Hepatic stellate cell (primary cell): ENCODE measurements around the gene CDCA7L.
"Not testable (repeated sequence)": the region's sequence is repeated elsewhere in the genome, so short reads cannot be mapped to it uniquely, and the experiment has no call there.

Source experiments
- DNase-seq: peaks from one replicate; pipeline ENCODE4 v3.0.0; 2011; ENCODE audit warnings: low spot score

CDCA7L gene

DNA sequence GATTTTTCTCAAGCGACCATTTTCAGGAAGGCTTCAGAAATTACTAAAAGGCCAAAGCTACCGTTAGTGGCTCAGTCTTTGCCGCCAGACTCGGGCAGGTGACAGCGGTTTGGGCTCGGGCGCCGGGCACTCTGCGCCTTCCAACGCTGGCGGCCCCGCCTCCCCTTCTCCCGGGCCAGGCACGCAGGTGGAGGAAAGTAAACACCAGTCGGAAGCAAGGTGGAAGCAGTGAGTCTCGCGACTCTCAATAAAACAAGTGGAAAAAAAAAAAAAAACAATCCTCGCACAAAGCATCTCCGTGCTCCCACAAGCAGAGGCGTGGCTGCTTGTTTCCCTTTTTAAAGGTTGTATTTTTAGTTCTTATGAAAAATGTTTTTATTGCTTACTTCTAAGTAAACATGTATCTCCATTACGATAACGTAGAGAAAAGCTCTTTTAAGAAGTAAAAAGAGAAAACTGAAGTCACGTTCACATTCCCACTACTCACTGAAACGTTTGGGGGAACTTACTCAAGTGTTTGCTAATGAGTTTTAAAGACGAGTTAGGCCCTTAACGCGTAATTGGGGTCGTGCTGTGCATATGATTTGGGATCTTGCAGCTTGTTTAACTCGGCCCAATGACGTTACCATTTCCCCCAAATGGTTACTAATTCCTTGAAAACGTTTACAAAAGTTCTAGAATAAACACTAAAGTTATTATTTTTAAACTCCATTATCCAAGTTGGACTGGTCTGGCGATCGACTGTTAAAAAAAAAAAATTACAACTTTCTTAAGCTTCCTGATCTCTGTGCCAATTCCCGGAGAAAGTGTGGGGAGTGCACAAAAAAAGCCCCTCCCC is 864 bp downstream of the CDCA7L start:
- DNase-seq: no peak

DNA sequence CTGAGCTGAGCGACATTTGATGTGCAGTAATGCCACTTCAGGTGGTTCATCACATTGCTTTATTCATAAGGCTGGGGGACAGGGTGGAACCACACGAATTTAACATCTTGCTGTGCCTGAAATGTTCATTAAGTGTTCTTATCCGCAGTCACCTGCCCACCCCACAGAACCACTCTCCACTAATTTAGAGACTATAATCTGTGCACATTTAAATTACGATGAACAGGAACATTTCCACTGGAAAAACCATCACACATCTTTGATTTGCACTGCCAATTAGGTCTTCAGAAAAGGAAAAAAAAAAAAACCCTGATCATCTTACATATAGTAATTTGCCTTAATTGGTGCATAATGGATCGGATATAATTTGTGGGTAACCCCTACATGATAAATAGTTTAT is 2.3 kb downstream of the CDCA7L start:
- no peak for DNase-seq

DNA sequence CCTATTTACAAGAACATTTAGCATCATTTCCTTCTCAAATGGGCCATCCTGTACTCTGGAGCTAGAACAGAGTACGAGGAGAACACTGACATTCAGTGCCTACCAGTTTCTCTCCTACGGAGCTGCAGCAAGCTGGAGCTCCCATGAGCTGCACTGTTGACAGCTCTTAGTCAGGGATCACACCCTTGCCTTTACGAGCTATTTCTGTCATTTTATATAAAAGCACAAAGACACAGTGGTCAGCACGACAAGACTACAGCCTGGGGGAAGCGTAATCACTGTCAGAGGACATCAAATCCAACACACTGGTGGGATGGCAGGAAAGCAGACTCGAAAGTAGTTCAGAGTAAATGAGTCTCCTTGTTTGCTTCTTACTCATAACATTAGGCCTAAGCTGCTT is 2.7 kb downstream of the CDCA7L start:
- no peak for DNase-seq

DNA sequence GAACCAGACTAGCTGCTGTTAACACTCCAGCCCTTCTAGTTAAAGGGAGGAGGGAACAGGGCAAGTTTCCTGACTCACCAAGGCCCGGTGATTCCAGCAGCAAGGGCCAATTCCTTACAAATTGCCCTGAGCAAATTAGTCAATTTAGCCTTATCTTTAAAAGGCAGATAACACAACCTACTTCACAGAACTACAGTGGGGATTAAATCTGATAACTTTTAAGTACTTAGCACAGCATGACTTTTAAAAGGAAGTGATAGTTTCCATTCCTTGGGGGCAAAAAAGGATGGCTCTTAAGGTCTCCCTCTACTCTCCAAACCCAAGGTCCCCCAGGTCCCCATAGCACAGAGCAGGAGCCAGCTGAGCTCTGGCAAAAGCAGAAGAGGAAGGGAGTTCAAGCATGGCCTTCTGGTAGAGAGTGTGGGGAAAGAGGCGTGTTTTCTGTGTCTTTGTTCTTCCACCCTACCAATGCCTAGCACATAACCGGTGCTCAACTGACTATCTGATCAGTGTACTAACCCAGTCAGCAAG is 4.0 kb downstream of the CDCA7L start:
- DNase-seq: no peak

DNA sequence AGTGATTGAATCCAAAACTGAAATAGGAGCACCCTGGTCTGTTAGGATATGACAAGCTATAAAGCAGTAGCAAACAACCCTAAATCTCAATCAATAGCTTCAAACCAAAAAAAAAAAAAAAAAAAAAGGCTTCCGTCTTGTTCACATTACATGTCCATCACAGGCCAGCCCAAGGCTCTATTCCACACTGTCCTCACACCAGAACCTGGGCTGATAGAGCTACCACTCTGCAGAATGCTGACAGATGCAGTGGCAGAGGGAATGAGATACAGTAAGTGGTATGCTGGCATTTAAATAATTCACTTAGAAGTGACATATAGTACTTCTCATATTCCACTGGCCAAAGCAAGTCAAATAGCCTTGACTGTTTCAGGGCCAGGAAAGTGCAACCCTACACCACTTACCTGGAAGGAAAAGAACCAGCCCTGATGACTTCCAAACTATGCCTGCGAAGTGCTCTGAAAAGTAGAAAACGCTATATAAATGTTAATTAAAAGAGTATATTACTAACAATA is 5.8 kb downstream of the CDCA7L start:
- DNase-seq: no peak

DNA sequence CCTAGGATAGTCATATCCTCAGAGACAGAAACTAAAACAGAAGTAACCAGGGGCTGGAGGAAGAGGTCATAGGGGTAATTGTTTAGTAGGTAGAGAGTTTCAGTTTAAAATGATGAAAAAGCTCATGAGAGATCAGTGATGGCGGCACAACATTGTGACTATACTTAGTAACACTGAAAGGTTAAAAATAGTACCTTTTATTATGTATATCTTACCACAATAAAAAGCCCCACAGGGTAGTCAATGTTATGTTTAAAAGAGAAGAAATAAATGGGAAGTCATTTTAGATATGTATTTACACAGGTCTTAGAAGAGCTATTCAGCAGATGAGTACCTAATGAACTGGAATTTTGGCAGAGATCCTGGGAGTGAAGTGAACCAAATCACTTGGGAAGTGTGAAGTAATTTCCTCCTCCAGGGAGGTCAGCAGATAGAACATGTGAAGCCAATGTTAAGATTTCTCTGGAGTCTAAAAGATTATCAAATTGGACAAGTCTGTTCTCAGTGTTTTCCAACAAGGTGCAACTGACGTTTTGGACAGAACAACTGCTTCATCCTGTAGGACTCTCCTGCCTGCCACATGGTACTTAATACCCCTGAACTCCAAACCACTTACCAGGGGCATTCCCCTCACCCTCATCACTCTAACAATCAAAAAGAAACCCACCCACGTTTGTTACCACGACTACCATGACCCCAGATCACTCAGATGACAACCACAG is 6.4 kb downstream of the CDCA7L start:
- DNase-seq: no peak

DNA sequence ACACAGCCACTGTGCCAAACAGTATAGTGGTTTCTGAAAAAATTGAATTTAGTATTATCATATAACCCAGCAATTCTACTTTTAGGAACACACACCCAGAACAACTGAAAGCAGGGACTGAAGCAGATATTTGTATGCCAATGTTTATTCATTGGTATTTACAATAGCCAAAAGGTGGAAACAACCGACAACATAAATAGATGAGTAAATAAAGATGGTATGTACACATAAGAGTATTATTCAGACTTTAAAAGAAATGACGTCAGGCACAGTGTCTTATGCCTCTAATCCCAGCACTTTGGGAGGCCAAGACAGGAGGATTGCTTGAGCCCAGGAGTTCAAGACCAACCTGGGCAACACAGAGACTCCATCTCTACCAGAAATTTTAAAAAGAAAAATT is 7.2 kb downstream of the CDCA7L start:
- DNase-seq: no peak

DNA sequence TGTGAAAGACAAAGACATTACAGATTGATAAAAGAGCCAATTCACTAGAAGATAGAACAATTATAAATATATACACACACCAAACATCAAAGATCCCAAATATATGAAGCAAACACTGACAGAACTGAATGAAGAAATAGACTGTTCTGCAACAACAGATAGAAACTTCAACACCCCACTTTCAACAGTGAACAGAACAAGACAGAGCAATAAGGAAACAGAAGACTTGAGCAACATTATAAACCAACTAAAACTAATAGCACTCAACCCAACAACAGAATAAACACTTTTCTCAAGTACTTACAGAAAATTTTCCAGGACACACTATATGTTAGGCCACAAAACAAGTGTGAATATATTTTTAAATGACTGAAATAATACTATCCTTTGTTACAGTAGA is 10.9 kb downstream of the CDCA7L start:
- DNase-seq: no peak

DNA sequence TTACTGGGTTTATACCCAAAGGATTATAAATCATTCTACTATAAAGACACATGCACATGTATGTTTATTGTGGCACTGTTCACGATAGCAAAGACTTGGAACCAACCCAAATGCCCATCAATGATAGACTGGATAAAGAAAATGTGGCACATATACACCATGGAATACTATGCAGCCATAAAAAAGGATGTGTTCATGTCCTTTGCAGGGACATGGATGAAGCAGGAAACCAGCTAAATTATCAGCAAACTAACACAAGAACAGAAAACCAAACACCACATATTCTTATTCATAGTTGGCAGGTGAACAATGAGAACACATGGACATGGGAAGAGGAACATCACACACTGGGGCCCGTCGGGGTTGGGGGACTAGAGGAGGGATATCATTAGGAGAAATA is 12.4 kb downstream of the CDCA7L start:
- DNase-seq: not testable (repeated sequence)

DNA sequence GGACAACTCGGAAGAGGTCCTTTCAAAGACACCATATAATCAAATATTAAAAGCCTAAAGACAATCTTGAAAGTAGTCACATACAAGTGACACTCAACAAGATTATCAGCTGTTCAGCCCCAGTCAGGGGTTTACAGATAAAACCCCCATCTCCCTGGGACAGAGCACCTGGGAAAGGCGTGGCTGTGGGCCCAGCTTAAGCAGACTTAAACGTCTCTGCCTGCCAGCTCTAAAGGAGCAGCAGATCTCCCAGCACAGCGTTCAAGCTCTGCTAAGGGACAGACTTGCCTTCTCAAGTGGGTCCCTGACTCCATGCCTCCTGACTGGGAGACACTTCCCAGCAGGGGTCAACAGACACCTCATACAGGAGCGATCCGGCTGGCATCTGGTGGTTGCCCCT is 18.0 kb downstream of the CDCA7L start:
- no peak for DNase-seq

DNA sequence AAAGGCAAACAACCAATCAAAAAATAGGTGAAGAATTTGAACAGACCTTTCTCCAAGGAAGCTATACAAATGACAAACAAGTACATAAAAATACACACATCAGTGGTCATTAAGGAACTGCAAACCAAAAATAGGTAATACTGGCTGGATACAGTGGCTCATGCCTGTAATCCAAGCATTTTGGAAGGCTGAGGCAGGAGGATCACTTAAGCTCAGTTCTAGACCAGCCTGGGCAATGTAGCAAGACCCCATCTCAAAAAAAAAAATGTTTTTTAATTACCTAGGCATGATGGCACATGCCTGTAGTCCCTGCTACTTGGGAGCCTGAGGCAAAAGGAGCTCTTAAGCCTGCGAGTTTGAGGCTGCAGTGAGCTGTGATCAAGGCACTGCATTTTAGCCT is 19.3 kb downstream of the CDCA7L start:
- no peak for DNase-seq

DNA sequence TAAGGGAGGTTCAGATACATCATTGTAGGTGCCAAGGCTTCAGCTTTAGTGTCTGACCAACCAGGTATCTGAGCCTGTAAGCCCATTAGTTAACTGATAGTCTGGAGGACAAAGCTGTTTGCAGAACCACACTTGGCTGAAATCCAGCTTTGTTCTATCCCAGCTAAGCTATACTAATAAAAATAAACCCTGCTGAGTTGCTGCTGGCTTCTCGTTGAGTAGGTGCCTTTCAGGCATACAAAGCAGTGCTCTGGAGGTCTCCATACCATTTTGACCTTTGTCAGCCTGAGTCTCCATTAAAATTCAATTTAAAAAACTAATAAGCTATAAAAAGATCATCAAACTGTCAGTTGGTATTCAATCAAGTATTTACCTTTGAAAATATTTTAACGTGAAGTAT is 22.0 kb downstream of the CDCA7L start:
- DNase-seq: no peak

DNA sequence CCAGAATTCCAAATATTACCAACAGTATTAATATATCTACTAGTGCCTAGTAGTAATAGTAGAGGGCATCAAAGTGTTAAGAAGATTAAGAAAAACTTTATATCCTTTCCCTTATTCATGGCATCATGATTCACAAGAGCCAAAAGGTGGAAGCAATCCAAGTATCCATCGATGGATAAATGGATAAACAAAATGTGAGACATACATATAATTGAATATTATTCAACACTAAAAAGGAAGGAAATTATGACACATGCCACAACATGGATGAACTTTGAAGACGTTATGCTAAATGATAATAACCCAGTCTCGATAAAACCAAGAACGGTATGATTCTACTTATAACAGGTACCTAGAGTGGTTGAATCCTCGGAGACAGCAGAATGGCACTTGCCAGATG is 23.1 kb downstream of the CDCA7L start:
- no peak for DNase-seq

DNA sequence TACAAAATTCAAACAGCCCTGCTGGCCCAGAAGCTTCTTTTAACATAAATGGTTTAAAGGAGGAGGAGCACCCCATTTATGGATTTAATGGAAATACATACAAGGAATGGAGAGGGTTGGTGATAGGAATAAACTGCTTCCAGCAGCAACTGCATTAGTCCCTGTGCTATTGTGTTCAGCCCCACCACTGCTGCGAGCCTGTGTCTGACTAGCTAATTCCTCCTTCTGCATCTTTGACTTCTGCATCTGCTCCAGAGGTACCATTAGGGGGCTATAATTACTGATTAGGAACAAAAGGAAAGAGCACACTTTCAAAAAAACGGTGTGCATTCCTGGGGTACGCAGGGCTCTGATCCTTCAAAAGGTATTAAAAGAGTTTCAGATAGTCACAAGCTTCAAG is 24.8 kb downstream of the CDCA7L start:
- no peak for DNase-seq

DNA sequence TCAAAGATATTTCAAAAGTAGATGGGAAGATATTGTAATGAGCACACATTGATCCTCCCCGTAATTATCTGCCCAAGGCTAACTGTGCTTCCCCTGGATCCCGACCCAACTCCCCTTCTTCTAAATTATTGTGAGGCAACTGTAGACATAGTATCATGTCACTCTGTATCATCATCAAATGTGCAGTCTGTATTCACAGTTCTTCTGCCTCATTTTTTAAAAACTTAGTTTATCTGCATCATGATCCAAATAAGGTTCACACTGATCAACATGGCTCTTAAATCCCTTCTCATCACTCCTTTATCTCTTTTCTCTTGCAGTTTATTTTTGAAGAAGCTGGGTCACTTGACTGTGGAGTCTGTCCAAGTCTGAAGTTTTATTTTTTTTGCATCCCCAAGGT is 27.5 kb downstream of the CDCA7L start:
- no peak for DNase-seq

DNA sequence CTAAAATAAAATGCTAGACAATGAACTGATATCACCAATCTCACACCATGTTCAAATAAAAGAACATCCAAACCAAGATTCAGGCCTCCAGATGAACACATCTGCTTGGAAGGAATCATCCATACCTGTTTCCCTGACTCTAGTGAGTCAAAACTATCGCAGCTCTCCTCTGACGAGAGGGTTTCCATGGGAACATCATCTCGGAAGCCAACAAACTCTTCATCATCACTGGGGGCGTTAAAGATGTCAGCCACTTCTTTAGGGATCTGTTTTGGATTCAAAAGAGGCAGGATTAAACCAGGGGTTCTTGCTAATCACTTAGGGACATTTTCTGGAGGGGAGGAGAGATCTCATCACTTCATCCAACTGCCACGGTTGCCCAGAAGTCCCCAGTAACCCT is 29.1 kb downstream of the CDCA7L start:
- no peak for DNase-seq

DNA sequence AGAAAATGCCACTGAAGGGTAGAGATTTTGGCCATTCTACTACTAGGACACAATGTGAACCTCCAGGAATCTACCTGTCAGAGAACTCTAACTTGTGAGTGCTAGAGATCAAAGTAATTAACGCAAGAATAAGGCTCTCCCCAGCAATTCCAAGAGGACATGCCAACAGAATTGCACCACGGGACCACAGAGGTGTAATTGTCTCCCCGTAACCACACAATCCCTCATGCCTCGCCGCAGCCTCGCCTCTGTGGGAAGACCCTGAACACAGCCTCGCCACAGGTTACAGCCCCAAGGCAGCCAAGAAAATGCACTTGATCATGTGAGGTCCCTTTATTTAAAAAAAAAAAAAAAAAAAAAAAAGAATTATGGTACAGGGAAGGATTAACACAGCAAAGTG is 29.5 kb downstream of the CDCA7L start:
- no peak for DNase-seq

DNA sequence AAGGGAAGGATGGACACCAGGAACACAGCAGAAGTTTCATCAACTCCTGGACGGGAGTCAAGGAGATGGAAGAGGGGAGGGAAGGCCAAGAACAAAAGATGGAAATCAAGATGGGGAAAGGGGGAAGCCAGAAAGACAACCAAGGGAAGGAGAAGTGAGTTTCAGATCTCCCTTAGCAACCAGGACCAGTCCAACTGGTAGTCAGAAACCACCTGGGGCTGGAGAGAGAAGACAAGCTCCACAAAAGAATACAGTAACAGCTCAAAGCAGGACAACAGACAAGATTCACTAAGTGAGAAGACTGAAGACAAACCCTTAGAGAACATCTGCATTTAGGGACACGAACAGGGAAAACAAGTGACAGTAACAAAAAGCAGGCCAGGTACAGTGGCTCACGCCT is 30.6 kb downstream of the CDCA7L start:
- DNase-seq: no peak

DNA sequence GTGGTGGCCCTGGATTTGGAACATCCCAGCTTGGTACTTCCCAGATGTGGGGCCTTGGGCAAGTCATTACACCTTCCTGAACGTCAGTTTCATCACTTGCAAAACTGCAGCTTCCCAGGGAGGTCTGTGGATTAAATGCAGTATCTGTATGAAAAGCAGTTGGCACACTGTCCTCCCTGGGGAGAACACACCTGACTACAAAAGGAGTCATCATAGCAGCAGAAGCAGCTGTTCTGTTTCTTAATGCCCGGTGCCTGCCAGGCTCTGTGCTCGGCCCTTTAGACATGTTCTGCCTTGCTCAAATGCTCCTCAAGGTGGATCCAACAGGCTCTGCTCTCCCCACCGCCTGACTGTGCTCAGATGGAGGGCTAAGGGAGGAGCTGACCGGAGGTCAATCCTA is 31.0 kb downstream of the CDCA7L start:
- DNase-seq: no peak

DNA sequence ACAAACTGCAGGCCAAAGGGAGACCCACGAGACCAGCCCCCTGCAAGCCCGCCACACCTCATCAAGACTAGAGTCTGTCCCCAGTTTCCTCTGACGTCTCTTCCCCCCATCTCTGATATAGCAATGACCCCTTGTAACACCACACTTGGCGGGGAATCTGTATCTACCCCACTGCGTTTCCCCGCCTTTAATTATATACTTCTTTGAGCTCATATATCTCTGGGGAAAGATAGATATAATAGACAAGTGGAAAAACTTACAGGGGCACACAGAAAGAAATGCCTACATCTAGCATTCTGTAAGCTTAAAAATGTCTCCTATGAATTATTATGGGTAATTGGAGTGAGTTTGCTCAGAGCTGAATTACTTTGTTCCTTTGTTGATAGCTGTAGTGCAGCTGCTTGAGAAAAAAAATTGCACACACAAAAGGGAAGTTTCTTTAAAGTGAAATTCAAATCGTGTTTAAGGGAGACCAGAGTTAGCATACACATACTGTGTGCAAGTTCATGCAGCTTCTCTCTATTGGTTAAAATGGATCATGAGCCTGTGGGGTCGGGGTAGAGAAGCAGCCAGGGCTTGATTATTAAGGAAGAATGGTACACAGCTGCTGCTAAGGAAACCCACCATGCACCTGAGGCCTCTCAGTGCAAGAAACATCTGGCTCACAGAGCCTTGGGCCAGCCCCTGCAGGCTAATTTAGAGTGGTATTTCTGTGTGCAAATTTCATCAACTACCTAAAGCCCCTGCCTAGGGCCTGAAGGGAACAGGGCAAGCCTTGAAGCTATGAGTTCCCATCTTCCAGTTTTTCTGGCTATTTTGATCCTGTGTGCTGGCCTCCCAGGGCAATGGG is 32.5 kb downstream of the CDCA7L start:
- no peak for DNase-seq

DNA sequence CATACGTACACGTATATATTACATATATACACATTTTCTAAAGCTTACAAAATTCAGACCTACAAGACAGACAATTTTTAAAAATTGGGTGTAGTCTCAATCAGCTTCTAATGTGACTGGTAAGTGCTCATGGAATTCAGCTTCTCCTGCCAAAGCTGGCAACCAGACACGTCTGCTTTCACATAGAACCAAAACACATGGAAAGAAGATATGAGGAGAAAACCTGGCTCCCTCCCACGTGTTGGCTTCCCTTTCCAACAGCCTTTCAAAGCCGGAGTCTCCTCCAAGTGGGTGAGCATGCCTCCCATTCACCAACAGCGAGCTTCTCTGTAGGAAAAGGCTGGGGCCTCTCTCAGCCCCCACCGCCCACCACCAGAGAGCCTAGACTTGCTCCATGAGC is 33.4 kb downstream of the CDCA7L start:
- DNase-seq: no peak

DNA sequence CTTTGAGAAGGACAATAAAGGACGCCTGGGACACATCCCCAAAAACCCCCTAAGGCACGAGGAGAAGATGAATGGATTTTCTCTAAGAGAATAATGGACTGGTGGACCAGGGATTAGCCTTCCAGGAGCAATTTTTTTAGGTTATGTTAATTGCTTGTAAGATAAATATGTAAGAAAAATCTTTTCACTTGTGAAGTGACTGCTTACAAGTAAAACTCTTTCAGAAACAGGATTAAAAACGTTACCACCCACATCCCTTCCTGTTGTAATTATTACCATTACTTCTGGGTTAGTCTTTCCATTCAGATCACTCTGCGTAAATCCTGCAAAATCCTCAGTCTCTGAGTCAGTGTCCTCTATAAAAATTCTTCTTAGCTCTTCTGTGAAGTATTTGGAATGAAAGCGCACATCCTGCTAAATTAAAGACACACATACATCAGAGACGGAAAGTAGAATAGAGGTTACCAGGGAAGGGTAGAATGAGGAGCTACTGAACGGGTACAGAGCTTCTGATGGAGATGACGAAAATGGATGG is 34.3 kb downstream of the CDCA7L start:
- no peak for DNase-seq
